ENCODE data around the gene PRPF18.

The PRPF18 gene

GRCh38 chr10:13627459-13628310 lies 40.9 kb downstream of the PRPF18 start:
- POLR2A ChIA-PET: no interaction called here
- TF ChIP-seq HDGF (IDR thresholded peaks at IDR 0.05; ENCODE audit: borderline replicate concordance) (no peak), LEF1 (IDR thresholded peaks at IDR 0.05; ENCODE audit: borderline replicate concordance) (no peak), ELF4 (IDR thresholded peaks at IDR 0.05) (no peak), ZNF384 (IDR thresholded peaks at IDR 0.05) (no peak), ARNT (IDR thresholded peaks at IDR 0.05) (no peak), L3MBTL2 (conservative IDR thresholded peaks at IDR 0.05) (no peak), SUZ12 (IDR thresholded peaks at IDR 0.05) (no peak), TARDBP (IDR thresholded peaks at IDR 0.05) (no peak), FOXM1 (IDR thresholded peaks at IDR 0.05; ENCODE audit: borderline replicate concordance) (no peak), CTBP1 (IDR thresholded peaks at IDR 0.05; ENCODE audit: borderline replicate concordance) (no peak), FOXK2 (IDR thresholded peaks at IDR 0.05) (no peak), PKNOX1 (IDR thresholded peaks at IDR 0.05) (no peak), NFRKB (IDR thresholded peaks at IDR 0.05) (no peak), BHLHE40 (IDR thresholded peaks at IDR 0.05; ENCODE audit: borderline replicate concordance) (no peak), SP1 (IDR thresholded peaks at IDR 0.05) (no peak)
- CTCF ChIA-PET: no interaction called here
- DNase-seq (ENCODE audit: extremely low spot score): no peak

GRCh38 chr10:13628661-13629060 lies 41.9 kb downstream of the PRPF18 start:
- no peak for DNase-seq (ENCODE audit: extremely low spot score)
- POLR2A ChIA-PET: no interaction called here
- CTCF ChIA-PET: no interaction called here
- TF ChIP-seq FOXK2 (IDR thresholded peaks at IDR 0.05): no peak
- TF ChIP-seq ARNT (IDR thresholded peaks at IDR 0.05): no peak
- no peak for TF ChIP-seq L3MBTL2 (conservative IDR thresholded peaks at IDR 0.05)
- no peak for TF ChIP-seq BHLHE40 (IDR thresholded peaks at IDR 0.05; ENCODE audit: borderline replicate concordance)

- POLR2A ChIA-PET: interaction anchor here (1.0 kb wide), 1 partner anchor 8 kb away, joined by 3 read pairs; no protein-coding TSS in a partner anchor
- no peak for DNase-seq (ENCODE audit: extremely low spot score)
- TF ChIP-seq L3MBTL2 (conservative IDR thresholded peaks at IDR 0.05) (no peak), ZNF384 (IDR thresholded peaks at IDR 0.05) (no peak), LEF1 (IDR thresholded peaks at IDR 0.05; ENCODE audit: borderline replicate concordance) (no peak), TARDBP (IDR thresholded peaks at IDR 0.05) (no peak), BHLHE40 (IDR thresholded peaks at IDR 0.05; ENCODE audit: borderline replicate concordance) (no peak), HDGF (IDR thresholded peaks at IDR 0.05; ENCODE audit: borderline replicate concordance) (no peak), FOXM1 (IDR thresholded peaks at IDR 0.05; ENCODE audit: borderline replicate concordance) (no peak), CTBP1 (IDR thresholded peaks at IDR 0.05; ENCODE audit: borderline replicate concordance) (no peak), FOXK2 (IDR thresholded peaks at IDR 0.05) (no peak), NFRKB (IDR thresholded peaks at IDR 0.05) (no peak), SP1 (IDR thresholded peaks at IDR 0.05) (no peak), PKNOX1 (IDR thresholded peaks at IDR 0.05) (no peak), SUZ12 (IDR thresholded peaks at IDR 0.05) (no peak), ELF4 (IDR thresholded peaks at IDR 0.05) (no peak), FOXA1 (IDR thresholded peaks at IDR 0.05) (no peak), ARNT (IDR thresholded peaks at IDR 0.05) (no peak)
- CTCF ChIA-PET: no interaction called here
Observed at GRCh38 chr10:13629116-13629515, 42.4 kb downstream of the PRPF18 start.

- ChIA-PET CTCF (no interaction called here), POLR2A (interaction anchor here (1.0 kb wide), 1 partner anchor 9 kb away, joined by 3 read pairs; no protein-coding TSS in a partner anchor)
- TF ChIP-seq SUZ12 (IDR thresholded peaks at IDR 0.05) (no peak), ARNT (IDR thresholded peaks at IDR 0.05) (no peak), PKNOX1 (IDR thresholded peaks at IDR 0.05) (no peak), SP1 (IDR thresholded peaks at IDR 0.05) (no peak), NFRKB (IDR thresholded peaks at IDR 0.05) (no peak), CTBP1 (IDR thresholded peaks at IDR 0.05; ENCODE audit: borderline replicate concordance) (no peak), FOXM1 (IDR thresholded peaks at IDR 0.05; ENCODE audit: borderline replicate concordance) (no peak), ZNF384 (IDR thresholded peaks at IDR 0.05) (no peak), TARDBP (IDR thresholded peaks at IDR 0.05) (no peak), ELF4 (IDR thresholded peaks at IDR 0.05) (no peak), L3MBTL2 (conservative IDR thresholded peaks at IDR 0.05) (no peak), HDGF (IDR thresholded peaks at IDR 0.05; ENCODE audit: borderline replicate concordance) (no peak), FOXK2 (IDR thresholded peaks at IDR 0.05) (no peak), LEF1 (IDR thresholded peaks at IDR 0.05; ENCODE audit: borderline replicate concordance) (no peak), FOXA1 (IDR thresholded peaks at IDR 0.05) (no peak), BHLHE40 (IDR thresholded peaks at IDR 0.05; ENCODE audit: borderline replicate concordance) (no peak)
- DNase-seq (ENCODE audit: extremely low spot score): no peak
Observed at GRCh38 chr10:13630231-13630630, 43.5 kb downstream of the PRPF18 start.

- TF ChIP-seq FOXK2 (IDR thresholded peaks at IDR 0.05) (no peak), SP1 (IDR thresholded peaks at IDR 0.05) (no peak), ZNF384 (IDR thresholded peaks at IDR 0.05) (no peak), CTBP1 (IDR thresholded peaks at IDR 0.05; ENCODE audit: borderline replicate concordance) (no peak), SUZ12 (IDR thresholded peaks at IDR 0.05) (no peak), FOXM1 (IDR thresholded peaks at IDR 0.05; ENCODE audit: borderline replicate concordance) (no peak), PKNOX1 (IDR thresholded peaks at IDR 0.05) (no peak), LEF1 (IDR thresholded peaks at IDR 0.05; ENCODE audit: borderline replicate concordance) (no peak), ELF4 (IDR thresholded peaks at IDR 0.05) (no peak), TARDBP (IDR thresholded peaks at IDR 0.05) (no peak), FOXA1 (IDR thresholded peaks at IDR 0.05) (no peak), HDGF (IDR thresholded peaks at IDR 0.05; ENCODE audit: borderline replicate concordance) (no peak), BHLHE40 (IDR thresholded peaks at IDR 0.05; ENCODE audit: borderline replicate concordance) (no peak), L3MBTL2 (conservative IDR thresholded peaks at IDR 0.05) (no peak)
- POLR2A ChIA-PET: no interaction called here
- CTCF ChIA-PET: no interaction called here
- no peak for DNase-seq (ENCODE audit: extremely low spot score)
Observed at GRCh38 chr10:13631594-13631993, 44.8 kb downstream of the PRPF18 start.
